Liver (tissue), 9 donors: Measurements from ENCODE around the gene SAMD5. TPM values are rescaled to one million over a fixed set of nuclear protein-coding genes. Genes with fewer than 3 reads are reported as not detected.
A peak's percentile ranks its signal among the peaks of the same experiment; 100 is the strongest.

Experiments used
- DNase-seq: peaks from one replicate; pipeline ENCODE4 v3.0.0-alpha.2; 2017; ENCODE audit warnings: low spot score
- H3K27ac ChIP-seq, 2 donors: one replicate each; pipeline ENCODE4 v1.7.0; 2013; ENCODE audit warnings: inconsistent platforms in 2 of 2, low read length in 2 of 2, control low read depth in 1 of 2, low read depth in 1 of 2, mild to moderate bottlenecking in 1 of 2
- H3K27me3 ChIP-seq, 4 donors: one replicate each; pipeline versions ENCODE4 v1.6.1 to v1.7.0; 2013; ENCODE audit warnings: low read length in 3 of 4, inconsistent platforms in 1 of 4, mild to moderate bottlenecking in 1 of 4, moderate library complexity in 1 of 4; ENCODE audit not compliant: control insufficient read depth in 4 of 4, insufficient read depth in 4 of 4
- H3K36me3 ChIP-seq, 4 donors: one replicate each; pipeline versions ENCODE4 v1.6.1 to v1.7.0; 2013; ENCODE audit warnings: low read length in 3 of 4, mild to moderate bottlenecking in 3 of 4, low read depth in 1 of 4, moderate library complexity in 1 of 4; ENCODE audit not compliant: control insufficient read depth in 4 of 4, insufficient read depth in 3 of 4
- H3K4me1 ChIP-seq, 4 donors: one replicate each; pipeline versions ENCODE4 v1.6.1 to v1.7.0; 2013; ENCODE audit warnings: low read length in 3 of 4, mild to moderate bottlenecking in 3 of 4, moderate library complexity in 1 of 4; ENCODE audit not compliant: control insufficient read depth in 4 of 4, insufficient read depth in 4 of 4
- H3K4me3 ChIP-seq, 3 donors: one replicate each; pipeline versions ENCODE4 v1.6.1 to v1.7.0; 2013; ENCODE audit warnings: low read length in 3 of 3, control low read depth in 1 of 3, low read depth in 1 of 3, mild to moderate bottlenecking in 1 of 3
- H3K9ac ChIP-seq, 2 donors: one replicate each; pipeline ENCODE4 v1.7.0; 2013; ENCODE audit warnings: low read length in 2 of 2, mild to moderate bottlenecking in 2 of 2, moderate library complexity in 2 of 2, control low read depth in 1 of 2, low read depth in 1 of 2
- H3K9me3 ChIP-seq, 4 donors: one replicate each; pipeline versions ENCODE4 v1.6.1 to v1.7.0; 2013; ENCODE audit warnings: low read length in 3 of 4; ENCODE audit not compliant: control insufficient read depth in 4 of 4
- ATF3 ChIP-seq: IDR thresholded peaks from 2 replicates; pipeline ENCODE4 v1.6.1; 2016; ENCODE audit warnings: antibody characterized with exemption
- CTCF ChIP-seq: fragments of 150-350 bp; IDR thresholded peaks from 2 replicates; pipeline ENCODE4 v1.5.1; 2017; ENCODE audit warnings: improper control_type of control experiment, low read depth, low read length; ENCODE audit not compliant: missing input control
- EGR1 ChIP-seq, 2 donors: IDR thresholded peaks; 2 replicates each; pipeline ENCODE4 v1.6.1; 2016 to 2018; ENCODE audit warnings: antibody characterized with exemption in 2 of 2, low read depth in 2 of 2
- HNF4A ChIP-seq, 2 donors: conservative IDR thresholded peaks; 2 replicates each; pipeline ENCODE4 v1.6.1; 2016; ENCODE audit warnings: antibody characterized with exemption in 2 of 2, mild to moderate bottlenecking in 2 of 2
- MAX ChIP-seq: IDR thresholded peaks from 2 replicates; pipeline ENCODE4 v1.6.1; 2016; ENCODE audit warnings: antibody characterized with exemption
- NR2F2 ChIP-seq: IDR thresholded peaks from 2 replicates; pipeline ENCODE4 v1.6.1; 2016; ENCODE audit warnings: antibody characterized with exemption
- RAD21 ChIP-seq, 2 donors: IDR thresholded peaks; 2 replicates each; pipeline ENCODE4 v1.6.1; 2016; ENCODE audit warnings: antibody characterized with exemption in 2 of 2, mild to moderate bottlenecking in 2 of 2
- REST ChIP-seq: IDR thresholded peaks from 2 replicates; pipeline ENCODE4 v1.6.1; 2016; ENCODE audit warnings: antibody characterized with exemption, mild to moderate bottlenecking
- RXRA ChIP-seq, 2 donors: IDR thresholded peaks; 2 replicates each; pipeline ENCODE4 v1.6.1; 2017 to 2018; ENCODE audit warnings: antibody characterized with exemption in 2 of 2, mild to moderate bottlenecking in 1 of 2
- TAF1 ChIP-seq: conservative IDR thresholded peaks from 2 replicates; pipeline ENCODE4 v1.6.1; 2016; ENCODE audit warnings: antibody characterized with exemption, mild to moderate bottlenecking
- ZBTB33 ChIP-seq: IDR thresholded peaks from 2 replicates; pipeline ENCODE4 v1.6.1; 2016; ENCODE audit warnings: antibody characterized with exemption
- WGBS: extraction: QIAGEN DNeasy Blood & Tissue Kit; methylation state at CpG from one replicate; pipeline ENCODE4 v1.1.7; 2013; 5-methylcytosine and 5-hydroxymethylcytosine counted together
- polyA plus RNA-seq, 2 donors: library from polyadenylated mRNA; stranded (reverse) in 1 of 2; unstranded in 1 of 2; fragments of 200-250 nt in 1 of 2; fragments of >200 nt in 1 of 2; fragmentation: Nextera tagmentation in 1 of 2; extraction: Ambion mirVana in 1 of 2; gene quantifications; one replicate each; pipeline versions ENCODE4 v1.2.1 to v1.2.3, GENCODE V29; 2013 to 2015
- total RNA-seq, 2 donors: library from RNA; depleted of rRNA; stranded (reverse); fragments of >200 nt; gene quantifications; one replicate each; pipeline ENCODE4 v1.2.3, GENCODE V29; 2014
- donor health status: healthy.
- donor health status: healthy.
- donor health status: healthy.
- donor health status: healthy.
- donor health status: healthy.

The SAMD5 gene
- total and polyA plus RNA-seq, 4 donors, result 2.7 to 7.6 (median 3.2) TPM

GRCh38 chr6:147560670-147561069 lies 52.2 kb downstream of the SAMD5 start (continued):
- TF ChIP-seq NR2F2, result no peak

- Histone ChIP-seq H3K27ac (no peak overlapping the region), H3K27me3 (no peaks in the 10 kb centered on the region), H3K36me3 (peaks cover 0 to 4% (median 0%) of the 10 kb centered on the region in 4 donors), H3K9ac (no peak overlapping the region), H3K4me1 (peaks cover 0 to 3% (median 0%) of the 10 kb centered on the region in 4 donors), H3K9me3 (no peaks in the 10 kb centered on the region), H3K4me3 (no peak overlapping the region)
- 82% methylated on average over 6 of the region's 6 CpGs for WGBS
- peak in 1 of 2 donors; percentile 16 for TF ChIP-seq RAD21 (IDR thresholded peaks at IDR 0.05)
- no peak for TF ChIP-seq EGR1 (IDR thresholded peaks at IDR 0.05; ENCODE audit: low read depth in 2 of 2)
- no peak for TF ChIP-seq NR2F2
- TF ChIP-seq CTCF, result no peak
- TF ChIP-seq RXRA (IDR thresholded peaks at IDR 0.05), result peak in 1 of 2 donors; percentile 26
- no peak for TF ChIP-seq REST
- no peak for DNase-seq
These were observed 53.2 kb downstream of the SAMD5 start for GRCh38 chr6:147561726-147562125.

- 78% methylated on average over 2 of the region's 2 CpGs for WGBS
- H3K4me3 ChIP-seq, result no peak overlapping the region
- no peaks in the 10 kb centered on the region for H3K27me3 ChIP-seq
- no peak for DNase-seq
- H3K9me3 ChIP-seq, result no peaks in the 10 kb centered on the region
- H3K9ac ChIP-seq, result no peak overlapping the region
- TF ChIP-seq EGR1 (IDR thresholded peaks at IDR 0.05; ENCODE audit: low read depth in 2 of 2), result no peak
- no peak for TF ChIP-seq REST
- TF ChIP-seq MAX, result no peak
- TF ChIP-seq ATF3, result no peak
- no peak for TF ChIP-seq HNF4A (conservative IDR thresholded peaks at IDR 0.05)
- TF ChIP-seq RXRA (IDR thresholded peaks at IDR 0.05), result no peak
- no peak for TF ChIP-seq ZBTB33
- no peak for TF ChIP-seq CTCF
- TF ChIP-seq NR2F2, result no peak
- no peak for TF ChIP-seq TAF1
- H3K27ac ChIP-seq, result no peak overlapping the region
- peaks cover 0 to 3% (median 1%) of the 10 kb centered on the region in 4 donors for H3K4me1 ChIP-seq
- peaks cover 0 to 4% (median 1%) of the 10 kb centered on the region in 4 donors for H3K36me3 ChIP-seq
These were observed 55.0 kb downstream of the SAMD5 start for GRCh38 chr6:147563472-147563871.
